ENCODE data around the gene METAP1D. TPM values are rescaled to one million over a fixed set of nuclear protein-coding genes. Genes with fewer than 3 reads are reported as not detected.
A peak's percentile ranks its signal among the peaks of the same experiment; 100 is the strongest.

METAP1D gene
- total RNA-seq, 1 donor from 2014 or later, result 12.7 TPM

DNA sequence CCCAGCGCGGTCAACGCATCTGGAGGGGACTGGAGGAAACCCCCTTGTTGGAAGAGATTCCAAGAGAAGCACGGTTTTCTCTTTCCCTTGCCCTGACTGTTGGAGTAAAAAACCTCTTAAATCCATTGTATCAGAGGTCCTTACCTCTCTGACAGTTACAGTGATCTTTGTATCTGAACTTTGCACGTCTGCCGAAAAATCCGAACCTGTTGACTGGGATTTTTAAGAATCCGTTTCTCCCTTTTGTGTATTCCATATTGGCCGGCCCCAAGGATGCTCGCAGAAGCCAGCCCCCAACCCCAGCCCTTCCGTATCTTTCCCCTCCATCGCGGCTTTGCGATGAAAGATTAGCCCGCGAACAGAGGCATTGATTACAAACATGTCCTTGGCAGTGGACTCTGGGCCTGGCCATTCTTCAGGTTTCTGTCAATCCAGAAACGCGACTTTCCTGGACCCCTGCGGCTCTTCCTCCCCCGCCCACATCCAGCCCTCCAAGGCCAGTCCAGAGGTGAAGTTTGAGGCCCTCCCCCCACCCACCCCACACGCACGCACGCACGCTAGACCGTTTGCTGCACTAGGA is 81.0 kb downstream of the METAP1D start:
- DNase-seq, result no peak

DNA sequence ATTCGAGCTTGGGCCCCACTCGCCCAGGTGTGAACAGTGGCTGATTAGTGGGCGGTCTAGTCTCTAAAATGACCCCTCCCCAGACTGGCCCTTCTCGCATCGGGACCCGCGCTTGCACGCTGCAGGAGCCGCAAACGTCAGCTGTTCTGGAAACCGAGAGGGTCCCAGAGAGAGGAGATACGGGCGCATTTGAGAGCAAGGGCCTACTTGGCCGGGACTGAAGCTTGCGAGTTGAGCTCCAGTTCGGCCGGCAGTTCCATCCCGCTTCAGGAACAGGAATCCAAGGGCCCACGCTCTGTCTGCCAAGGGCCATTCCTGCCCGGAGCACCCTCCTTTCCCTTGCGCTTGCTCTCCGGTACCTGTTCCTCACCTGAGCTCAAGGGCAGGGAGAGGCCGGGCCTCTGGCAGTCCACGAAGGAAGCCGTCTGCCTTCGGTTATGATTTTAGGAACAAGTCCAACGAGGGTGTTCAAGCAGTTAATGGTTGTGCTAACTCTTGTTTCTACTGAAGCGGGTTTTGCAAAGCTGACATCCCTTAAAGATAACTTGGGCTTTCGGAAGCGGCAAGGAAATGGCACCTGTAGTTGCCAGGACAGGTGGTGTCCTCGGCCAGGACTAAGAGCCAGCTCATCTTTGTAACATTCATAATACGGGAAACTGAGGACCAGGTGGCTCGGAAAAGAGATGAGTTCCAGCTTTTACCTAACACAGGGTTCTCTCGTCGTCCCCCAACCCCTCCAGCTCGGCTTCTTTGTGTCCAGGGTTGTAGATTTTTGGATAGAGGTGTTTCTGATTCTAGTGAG is 81.7 kb downstream of the METAP1D start:
- no peak for DNase-seq

DNA sequence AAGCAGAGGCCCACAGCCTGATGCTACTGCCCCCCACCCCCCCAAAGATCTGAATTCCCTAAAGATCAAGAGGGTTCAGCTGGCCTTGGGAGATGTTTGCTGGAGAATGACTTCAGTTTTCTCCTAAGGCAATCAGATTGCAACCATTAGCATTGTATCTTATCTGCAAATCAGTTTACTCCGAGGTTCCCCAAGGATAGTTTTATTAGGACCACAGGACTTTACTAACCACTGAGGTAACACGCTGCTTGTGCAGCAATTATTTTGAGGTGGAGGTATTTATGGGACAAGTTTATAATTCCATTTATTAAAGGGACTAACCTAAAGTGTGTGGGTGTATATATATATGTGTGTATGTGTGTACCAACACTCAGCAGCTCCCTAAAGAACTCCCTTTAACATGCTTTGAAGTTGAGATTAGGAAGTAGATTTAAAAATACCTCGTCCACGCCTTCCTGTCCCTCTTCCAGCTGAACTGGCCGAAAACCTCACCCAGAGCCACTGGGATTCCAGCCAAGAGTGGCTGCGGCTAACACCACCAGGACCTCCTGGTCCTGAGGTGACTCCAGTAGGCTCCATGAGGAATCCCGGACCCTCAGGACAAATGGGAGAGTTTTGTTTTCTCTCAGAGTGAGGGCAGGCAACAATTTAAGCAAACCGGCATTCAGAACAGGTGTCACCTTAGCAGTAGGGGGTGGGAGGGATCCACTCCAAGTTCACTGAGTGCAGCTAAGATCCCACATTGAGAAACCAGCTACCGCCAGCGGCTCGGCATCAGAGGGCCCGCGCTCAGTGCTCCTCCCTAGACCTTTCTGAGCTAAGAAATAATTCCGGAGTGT is 82.6 kb downstream of the METAP1D start:
- DNase-seq, result no peak

DNA sequence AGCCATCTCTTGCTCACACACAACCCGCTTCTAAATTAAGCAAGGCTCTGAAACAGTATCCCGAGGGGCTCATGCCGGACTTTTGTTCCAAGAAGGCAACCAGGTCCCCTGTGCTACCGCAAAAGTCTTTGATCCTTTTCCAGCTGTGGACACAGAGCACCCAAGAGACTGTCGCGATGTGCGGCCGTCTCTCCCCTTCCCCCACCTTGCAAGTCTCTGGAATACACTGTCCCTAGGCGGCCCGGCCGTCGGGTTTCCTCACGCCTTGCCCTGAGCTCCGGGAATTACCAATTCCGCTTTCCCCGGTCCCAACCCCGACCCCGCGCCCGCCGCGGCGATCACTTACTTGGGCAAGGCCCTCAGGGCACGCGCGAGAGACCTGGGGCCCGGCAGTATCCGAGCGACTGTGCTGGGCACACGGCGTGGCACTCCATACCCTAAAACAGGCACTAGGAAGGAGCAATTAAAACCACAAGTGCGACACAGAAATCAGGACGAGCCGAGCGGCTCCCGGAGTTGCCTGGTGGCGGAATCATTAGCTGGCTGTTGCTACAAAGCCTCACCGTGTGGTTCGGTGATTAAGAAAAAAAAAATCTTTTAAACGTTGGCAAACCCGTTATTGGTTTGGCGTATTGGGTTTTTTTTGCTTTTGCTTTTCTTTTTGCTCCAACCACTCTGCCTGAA is 83.3 kb downstream of the METAP1D start:
- DNase-seq, result no peak

DNA sequence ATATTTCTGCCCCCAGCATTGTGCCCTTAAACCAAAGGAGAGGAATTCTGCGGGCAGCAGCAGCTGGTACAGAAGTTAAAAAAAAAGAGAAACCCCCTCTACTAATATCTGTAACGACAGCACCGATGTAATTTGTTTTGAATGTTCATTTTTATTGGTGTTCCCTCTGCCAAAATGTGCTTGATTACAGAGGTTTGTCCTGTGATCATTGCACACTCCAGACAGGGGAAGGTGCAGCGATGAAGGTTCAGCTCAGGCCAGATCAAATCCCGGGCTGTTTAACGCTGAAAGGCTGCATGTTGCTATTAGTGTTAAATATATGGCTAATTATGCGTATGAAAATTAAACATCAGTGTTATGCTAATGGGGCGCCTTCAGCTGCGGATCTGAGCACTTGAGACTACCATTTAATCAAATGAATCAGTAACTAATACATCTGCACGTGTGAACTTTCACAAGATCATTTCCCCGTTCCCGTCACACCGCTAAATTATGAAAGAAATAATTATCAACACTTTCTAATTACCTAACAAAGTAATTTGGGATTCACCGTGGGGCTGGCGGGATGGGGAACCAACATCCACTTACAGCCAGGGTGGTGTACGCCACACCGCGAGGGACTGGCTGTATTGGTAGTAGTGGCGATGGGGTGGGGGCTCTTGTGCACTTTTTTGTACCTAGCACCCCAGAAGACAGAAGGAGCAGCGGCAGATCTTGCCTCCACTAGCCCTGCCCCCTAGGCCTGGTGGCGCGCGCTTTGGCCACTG is 84.1 kb downstream of the METAP1D start:
- no peak for DNase-seq

DNA sequence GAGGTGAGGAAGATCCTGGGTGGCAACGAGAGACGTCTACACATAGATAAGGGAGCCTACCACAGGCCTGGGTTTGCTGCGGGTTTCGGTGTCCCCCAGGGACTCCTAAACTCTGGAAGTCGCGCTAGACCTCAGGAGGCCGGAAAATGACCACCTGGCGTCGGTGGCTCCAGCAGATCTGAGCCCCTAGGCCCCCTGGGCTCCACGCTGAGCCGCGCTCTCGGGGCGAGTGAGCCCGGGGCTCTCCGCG is 84.6 kb downstream of the METAP1D start:
- no peak for DNase-seq

DNA sequence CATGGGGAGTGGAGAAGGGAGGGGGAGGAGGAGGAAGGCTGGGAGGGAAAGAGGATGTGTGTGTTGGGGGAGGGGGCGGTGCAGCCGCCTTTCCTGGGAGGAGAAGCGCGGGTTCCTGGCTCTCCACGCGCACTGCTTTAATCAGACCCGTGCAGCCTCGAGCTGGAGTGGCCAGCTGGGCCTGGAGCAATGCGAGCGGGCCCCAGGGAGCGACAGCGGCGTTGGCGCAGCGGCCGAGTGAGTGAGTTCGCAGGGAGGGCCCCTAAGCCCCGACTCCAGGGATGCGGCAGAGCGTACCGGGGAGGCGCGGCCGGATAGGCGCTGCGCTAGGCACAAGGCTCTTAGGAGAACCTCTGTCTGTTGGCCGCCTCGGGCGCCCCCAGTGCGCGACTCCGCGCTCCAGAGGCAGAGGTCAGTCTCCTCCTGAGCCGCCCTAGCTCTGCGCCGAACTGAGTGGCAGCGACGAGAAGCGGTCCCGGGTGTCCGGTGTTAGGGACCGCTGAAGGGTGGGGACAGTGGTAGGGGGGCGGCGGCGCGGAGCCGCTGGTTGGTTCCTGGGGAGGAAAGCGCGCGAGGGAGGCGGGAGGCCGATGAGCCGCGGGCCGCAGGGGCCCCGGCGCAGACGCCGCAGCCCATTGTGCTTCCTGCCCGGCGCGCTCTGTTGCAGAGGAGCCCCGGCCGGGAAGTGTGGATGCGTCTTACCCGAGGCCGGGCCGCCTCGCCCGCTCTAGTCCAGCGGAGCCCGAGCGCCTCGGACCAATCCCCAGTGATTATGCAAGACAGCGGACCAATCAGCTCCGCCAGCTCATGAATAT is 85.1 kb downstream of the METAP1D start:
- DNase-seq, result peak; percentile 81

DNA sequence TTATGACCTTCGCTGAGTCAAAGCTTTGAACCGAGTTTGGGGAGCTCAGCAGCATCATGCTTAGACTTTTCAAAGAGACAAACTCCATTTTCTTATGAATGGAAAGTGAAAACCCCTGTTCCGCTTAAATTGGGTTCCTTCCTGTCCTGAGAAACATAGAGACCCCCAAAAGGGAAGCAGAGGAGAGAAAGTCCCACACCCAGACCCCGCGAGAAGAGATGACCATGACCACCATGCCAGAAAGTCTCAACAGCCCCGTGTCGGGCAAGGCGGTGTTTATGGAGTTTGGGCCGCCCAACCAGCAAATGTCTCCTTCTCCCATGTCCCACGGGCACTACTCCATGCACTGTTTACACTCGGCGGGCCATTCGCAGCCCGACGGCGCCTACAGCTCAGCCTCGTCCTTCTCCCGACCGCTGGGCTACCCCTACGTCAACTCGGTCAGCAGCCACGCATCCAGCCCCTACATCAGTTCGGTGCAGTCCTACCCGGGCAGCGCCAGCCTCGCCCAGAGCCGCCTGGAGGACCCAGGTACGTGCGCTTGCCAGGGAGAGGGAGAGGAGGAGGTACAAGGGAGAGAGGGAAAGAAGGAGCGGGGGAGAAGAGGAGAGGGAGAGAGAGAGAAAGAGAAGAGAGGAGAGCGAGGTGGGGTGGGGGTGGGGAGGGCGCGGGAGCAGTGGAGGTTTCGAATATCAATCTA is 85.9 kb downstream of the METAP1D start, which contains the start of gene DLX1:
Gene DLX1, plus strand, starts transcription at position 48 of the 700 bp plus-strand sequence. Its CDS starts 171 bp downstream, at position 219.
- no peak for DNase-seq

DNA sequence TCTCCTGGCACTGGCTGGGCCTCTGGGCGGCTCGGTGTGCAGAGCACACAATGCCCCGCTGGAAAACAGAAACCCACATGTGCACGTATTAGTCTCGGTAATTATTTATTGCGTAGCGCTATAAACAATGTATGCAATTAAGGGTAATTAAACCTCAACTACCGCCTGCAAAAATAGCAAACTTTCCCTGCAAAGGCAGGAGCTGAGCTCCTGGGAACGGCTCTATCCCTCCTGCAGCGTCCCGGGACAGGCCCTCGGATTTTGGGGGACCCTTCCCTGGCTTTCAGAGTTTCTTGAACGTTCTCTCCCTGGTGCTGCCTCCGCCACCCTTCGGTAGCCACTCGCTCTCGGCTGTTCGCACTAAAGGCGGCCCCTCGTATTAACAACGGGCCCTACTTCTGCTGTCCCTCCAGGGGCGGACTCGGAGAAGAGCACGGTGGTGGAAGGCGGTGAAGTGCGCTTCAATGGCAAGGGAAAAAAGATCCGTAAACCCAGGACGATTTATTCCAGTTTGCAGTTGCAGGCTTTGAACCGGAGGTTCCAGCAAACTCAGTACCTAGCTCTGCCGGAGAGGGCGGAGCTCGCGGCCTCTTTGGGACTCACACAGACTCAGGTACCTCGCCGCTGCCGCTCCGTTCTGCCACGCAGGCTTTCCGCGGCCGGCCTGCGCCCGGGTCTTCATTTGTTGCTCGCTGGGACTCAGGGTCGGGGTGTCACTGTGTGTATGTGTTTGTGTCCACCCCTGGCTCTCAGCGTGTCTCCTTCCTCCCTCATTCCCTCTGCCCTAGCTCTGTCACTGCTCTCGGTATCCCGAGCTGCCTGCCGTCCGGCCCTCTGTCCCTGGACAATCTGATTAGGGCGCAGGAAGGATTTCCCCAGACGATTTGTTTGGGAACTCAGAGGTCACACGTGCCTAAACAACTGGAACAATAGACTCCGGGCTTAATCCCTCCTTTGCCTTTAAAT is 86.8 kb downstream of the METAP1D start:
- DNase-seq, result no peak

DNA sequence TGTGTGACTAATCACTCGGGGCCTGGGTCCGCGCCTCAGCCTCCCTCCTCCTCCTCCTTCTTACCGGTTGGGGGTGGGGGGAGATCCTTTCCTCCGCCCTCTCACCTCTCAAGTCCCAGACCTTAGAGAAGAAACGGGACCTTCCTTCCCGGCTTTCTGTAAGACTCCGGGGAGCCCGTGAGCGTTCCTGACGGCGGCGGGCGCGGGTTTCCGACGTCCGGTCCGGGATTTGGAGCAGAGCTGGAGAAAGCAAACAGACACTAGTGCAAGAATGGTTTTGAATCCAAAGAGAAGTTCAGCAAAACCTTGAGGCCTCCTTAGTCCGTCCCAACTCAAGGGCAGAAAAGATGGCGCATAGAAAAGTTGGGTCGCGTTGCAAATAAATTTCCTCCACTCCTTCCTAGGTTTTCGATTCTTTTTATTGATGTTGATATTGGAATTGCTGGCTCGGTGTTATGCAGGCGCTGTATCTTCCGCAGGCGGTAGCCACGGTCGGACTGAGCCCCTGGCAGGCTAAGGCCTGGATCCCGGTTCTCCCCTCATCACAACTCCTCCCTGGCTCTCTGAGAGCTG is 87.5 kb downstream of the METAP1D start:
- DNase-seq, result no peak

DNA sequence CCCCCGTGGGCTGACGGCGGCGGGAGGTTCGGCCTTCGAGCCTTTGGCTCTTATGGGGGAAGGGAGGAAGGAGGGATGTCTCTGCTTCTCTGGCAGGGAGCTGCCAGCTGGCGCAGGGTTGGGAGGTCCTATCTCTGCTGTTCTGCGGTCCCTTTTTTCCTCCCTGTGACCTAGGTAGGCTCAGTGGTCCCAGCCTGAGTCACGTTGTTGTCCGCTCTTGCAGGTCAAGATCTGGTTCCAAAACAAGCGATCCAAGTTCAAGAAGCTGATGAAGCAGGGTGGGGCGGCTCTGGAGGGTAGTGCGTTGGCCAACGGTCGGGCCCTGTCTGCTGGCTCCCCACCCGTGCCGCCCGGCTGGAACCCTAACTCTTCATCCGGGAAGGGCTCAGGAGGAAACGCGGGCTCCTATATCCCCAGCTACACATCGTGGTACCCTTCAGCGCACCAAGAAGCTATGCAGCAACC is 88.1 kb downstream of the METAP1D start:
- no peak for DNase-seq

DNA sequence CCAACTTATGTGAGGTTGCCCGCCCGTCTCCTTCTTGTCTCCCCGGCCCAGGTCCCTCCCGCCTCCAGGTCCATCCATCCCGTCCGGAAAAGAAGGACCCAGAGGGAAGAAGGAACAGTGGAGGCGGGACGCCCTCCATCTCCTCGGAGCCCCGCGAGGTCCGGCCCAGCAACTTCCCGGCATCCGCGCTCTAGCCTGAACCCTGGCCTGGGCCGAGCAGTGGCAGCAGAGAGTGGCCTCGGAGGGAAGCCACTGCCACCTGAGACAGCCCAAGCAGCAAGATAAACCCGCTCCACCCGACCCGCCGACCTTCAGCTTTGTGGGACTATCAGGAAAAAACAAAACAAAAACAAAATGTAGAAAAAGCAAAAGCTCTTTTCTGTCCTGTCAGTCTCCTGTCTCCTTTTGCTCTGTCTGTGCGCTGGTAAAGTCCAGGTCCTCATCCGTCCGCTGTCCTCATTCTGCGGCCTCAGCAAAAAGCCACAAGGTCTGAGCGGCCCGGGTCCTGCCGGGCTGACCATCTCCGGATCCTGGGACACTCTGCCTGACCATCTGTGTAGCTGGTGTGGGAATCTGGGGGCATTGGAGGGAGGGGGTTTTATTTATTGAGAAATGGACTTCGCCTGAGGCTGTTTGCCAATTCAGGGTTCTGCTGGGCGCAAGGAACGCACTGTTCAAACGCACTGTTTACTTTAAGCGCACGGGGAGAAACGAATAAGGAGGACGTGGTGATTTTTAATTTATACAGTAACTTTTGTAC is 88.7 kb downstream of the METAP1D start:
- no peak for DNase-seq

DNA sequence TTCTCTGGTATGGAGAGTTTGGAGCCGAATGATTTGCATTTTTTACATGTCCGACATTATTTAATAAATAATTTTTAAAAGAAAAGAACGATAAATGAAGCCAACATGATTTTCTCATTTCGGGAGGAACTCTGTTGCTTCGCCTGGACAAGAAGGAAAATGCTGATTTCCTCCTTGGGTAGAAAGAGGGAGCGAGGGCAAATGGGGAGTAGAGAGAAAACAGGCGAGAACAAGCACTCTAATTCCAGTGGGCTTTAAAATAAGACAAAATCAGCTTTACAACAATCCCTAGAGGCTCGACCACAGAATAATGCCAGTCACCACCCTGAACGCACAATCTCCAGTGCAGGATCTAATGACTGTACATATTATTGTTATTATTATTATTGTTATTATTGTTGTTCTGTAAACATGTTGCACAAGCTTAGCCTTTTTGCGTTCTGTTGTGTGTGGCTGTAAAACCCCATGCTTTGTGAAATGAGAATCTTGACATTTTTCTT is 89.3 kb downstream of the METAP1D start:
- no peak for DNase-seq

DNA sequence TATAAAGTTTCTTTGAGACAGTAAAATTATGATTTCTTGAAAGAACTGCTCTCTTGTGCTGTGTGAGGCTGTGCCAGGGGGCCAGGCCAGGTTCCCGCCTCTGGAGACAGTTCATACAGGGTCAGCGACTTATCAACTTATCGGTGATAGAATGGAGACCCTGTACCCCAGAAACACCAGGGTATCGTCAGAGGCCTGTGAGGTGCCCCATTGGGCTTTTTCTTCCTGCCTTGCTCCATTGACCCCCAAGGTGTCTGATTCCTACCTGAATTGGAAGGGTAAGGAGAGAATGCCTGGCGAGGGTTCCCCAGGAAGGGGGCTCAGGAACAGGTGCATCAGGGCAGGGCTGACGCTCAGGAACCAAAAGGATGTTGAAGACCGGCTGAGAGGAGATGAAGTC is 89.9 kb downstream of the METAP1D start:
- DNase-seq, result no peak

DNA sequence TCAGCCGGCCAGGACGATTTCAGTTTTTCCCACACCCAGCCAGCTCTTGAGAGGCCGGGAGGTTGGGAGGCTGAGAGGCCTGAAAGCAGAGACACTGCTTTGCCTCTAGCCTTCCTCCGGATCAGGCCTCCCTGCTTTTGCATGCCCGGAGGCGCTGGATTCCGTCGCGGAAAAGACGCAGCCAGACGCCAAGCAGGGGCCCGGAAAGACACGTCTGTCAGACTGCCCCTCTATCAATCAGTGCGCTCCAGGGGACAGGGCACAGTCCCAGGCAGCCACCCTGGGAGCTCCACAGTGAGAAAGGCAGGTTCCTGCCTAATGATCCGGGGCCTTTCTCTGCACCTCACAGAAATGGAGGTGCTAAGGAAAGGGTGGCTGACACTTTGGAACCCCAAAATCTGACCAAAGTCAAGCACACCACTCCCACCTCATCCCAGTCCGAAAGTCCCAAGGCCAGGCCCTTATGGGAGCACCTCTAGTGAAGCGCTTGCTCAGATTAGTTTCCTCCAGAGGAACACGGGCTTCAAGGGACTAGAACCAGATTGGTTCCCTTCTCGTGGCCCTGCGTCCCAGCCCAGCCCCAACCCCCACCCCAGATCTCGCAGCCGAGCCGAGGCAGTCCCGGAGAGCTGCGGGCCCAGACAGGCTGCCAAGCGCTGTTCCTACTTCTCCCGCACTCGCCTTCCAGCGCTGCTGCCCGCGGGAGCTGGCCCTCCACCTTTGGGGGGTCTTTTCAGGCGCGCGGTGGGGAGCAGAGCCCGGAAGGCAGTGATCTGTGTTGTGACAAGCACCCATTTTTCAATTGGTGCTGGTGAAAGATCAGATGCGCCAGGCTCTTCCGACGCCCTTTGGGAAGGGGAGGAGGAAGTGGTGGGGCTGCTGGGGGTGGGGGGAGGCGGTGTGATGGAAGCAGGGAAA is 90.5 kb downstream of the METAP1D start:
- no peak for DNase-seq

DNA sequence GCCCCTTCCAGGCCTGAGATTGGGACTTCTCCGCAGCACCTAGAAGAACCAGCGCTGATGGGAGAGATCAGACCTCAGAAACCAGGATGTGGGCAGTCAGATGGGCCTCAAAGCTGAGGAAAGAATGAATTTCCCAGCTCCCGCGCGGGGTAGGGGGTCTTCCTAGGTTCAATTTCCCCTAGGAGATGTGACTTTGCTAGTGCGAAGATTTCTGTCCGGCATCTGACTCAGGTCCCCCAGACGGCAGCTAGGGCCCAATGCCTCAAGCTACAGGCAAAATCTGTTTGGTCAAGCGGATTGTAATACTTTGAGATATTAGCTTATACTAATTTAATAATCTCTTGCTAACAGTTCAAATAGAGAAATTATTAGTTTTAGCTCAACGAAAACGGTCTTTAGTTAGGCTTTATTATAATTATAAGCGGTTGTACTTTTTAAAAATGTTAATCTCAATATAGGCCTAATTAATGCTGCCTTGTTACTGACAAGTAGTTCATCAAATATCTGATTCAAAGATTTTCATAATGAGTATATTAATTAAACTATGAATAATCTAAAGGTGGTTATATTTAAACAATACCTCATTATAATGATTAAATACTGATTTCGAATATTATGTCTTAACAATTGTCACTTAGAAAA is 91.4 kb downstream of the METAP1D start:
- DNase-seq, result no peak
